Measurements from ENCODE around the gene PDZRN3. TPM values are rescaled to one million over a fixed set of nuclear protein-coding genes. Genes with fewer than 3 reads are reported as not detected.

The PDZRN3 gene
- total RNA-seq, 1 experiment from 2014 or later = 5.9 TPM

DNA sequence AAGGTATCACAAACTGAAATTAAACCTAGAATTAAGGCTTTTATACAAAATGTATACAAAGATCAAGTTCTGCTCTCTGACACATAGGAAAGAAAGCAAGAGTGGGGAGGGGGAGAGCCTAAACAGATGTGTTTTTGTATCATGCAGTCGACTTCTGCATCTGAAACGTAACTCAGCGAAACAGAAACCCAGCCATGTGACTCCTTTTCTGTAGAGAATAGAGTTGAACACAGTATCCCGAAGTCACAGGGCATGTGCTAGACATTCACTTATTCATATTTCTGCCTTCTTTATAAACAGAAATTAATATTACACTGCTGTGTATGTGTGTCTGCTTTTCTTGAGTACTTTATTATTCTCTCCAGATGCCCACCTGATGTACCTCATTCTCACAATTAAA lies 121.0 kb downstream of the PDZRN3 start:
- no peak overlapping the region for H2BK12ac ChIP-seq (ENCODE audit: insufficient read length, low read depth, low read length)
- no peak overlapping the region for H2BK120ac ChIP-seq (ENCODE audit: low read depth, low read length, poor library complexity, severe bottlenecking)
- no peak overlapping the region for H3K9ac ChIP-seq (ENCODE audit: extremely low read depth, insufficient read length, low read length)
- H3K4me2 ChIP-seq (ENCODE audit: insufficient read depth, insufficient read length, low read length) = no peak overlapping the region
- H3K27me3 ChIP-seq (ENCODE audit: insufficient read depth, low read length) = no peaks in the 10 kb centered on the region
- H3K36me3 Mint-ChIP-seq (ENCODE audit: insufficient read depth in 1 of 3, low read depth in 3 of 3) = no peaks in the 10 kb centered on the region
- no peak overlapping the region for H4K91ac ChIP-seq (ENCODE audit: insufficient read length, low read depth, low read length)
- no peak overlapping the region for H2BK20ac ChIP-seq (ENCODE audit: low read depth, low read length, poor library complexity, severe bottlenecking)
- no peak overlapping the region for H3T11ph ChIP-seq (ENCODE audit: low read length)
- no peak overlapping the region for H4K8ac ChIP-seq (replicated peaks; ENCODE audit: insufficient read length, low read depth, low read length)
- no peaks in the 10 kb centered on the region for H3K9me3 ChIP-seq (ENCODE audit: control insufficient read depth, low read depth, low read length)
- H3K23ac ChIP-seq (ENCODE audit: insufficient read length, low read depth, low read length) = no peak overlapping the region
- no peaks in the 10 kb centered on the region for H3K79me2 ChIP-seq (ENCODE audit: insufficient read depth, low read length)
- no peak overlapping the region for H2BK5ac ChIP-seq (ENCODE audit: insufficient read length, low read length)
- whole genome bisulfite sequencing (ENCODE audit: extremely low coverage, insufficient read length, low lambda C conversion rate) = no CpG with 5 or more reads among the region's 4 CpGs
- H3K56ac ChIP-seq (ENCODE audit: insufficient read length, low read depth, low read length) = no peak overlapping the region
- H3K79me1 ChIP-seq (ENCODE audit: insufficient read depth, low read depth, low read length, poor library complexity, severe bottlenecking) = no peaks in the 10 kb centered on the region
- no peak overlapping the region for H3K4ac ChIP-seq (ENCODE audit: low read depth, low read length)
- H3K4me1 ChIP-seq (ENCODE audit: insufficient read depth, low read length) = no peaks in the 10 kb centered on the region; the same call in 1 of the 2 replicates
- no peak overlapping the region for H3K14ac ChIP-seq (ENCODE audit: insufficient read depth, low read length)
- no peak overlapping the region for H2AFZ ChIP-seq (ENCODE audit: low read length)
- no peak overlapping the region for H3K27ac ChIP-seq (ENCODE audit: insufficient read length, low read depth, low read length)
- no peak for TF ChIP-seq CTCF (conservative IDR thresholded peaks at IDR 0.05)
- no peak overlapping the region for H3K18ac ChIP-seq (ENCODE audit: insufficient read length, low read depth, low read length)
- no peak for DNase-seq
- H4K20me1 ChIP-seq (ENCODE audit: control insufficient read depth, insufficient read depth, insufficient read length) = no peaks in the 10 kb centered on the region
- no peak overlapping the region for H2AK5ac ChIP-seq (ENCODE audit: insufficient read length, low read length)
- no peak overlapping the region for H2BK15ac ChIP-seq (ENCODE audit: low read depth, low read length)
- H3K4me1 Mint-ChIP-seq = peaks cover 18 to 25% of the 10 kb centered on the region in 2 experiments
- H4K5ac ChIP-seq (ENCODE audit: insufficient read length, low read depth, low read length) = no peak overlapping the region
- no peaks in the 10 kb centered on the region; the same call in 1 of the 2 replicates for H3K27me3 Mint-ChIP-seq (ENCODE audit: low read depth)
- H3K27ac Mint-ChIP-seq = no peak overlapping the region
- H3K9me3 Mint-ChIP-seq = no peaks in the 10 kb centered on the region
- no peaks in the 10 kb centered on the region for H3K23me2 ChIP-seq (ENCODE audit: insufficient read length, low read depth, low read length, poor library complexity, severe bottlenecking)
- H3K4me3 Mint-ChIP-seq = no peak overlapping the region

All from H9 (cell line).